Mesothelial cell of epicardium (in vitro differentiated cells): ENCODE data around the gene TMEM30A. TPM values are rescaled to one million over a fixed set of nuclear protein-coding genes. Genes with fewer than 3 reads are reported as not detected.

ENCODE experiments used
- DNase-seq, 2 experiments: peaks; one replicate each; pipeline ENCODE4 v3.0.0; 2021; ENCODE audit warnings: low spot score in 2 of 2; ENCODE audit not compliant: unreplicated experiment in 2 of 2
- H3K27ac Mint-ChIP-seq: 2 replicates; pipeline ENCODE4 v1.8.0; 2021; ENCODE audit warnings: mixed read lengths
- H3K27me3 Mint-ChIP-seq: 2 replicates; pipeline ENCODE4 v1.8.0; 2021; ENCODE audit warnings: low read depth, mixed read lengths
- H3K36me3 Mint-ChIP-seq: 2 replicates; pipeline ENCODE4 v1.8.0; 2021; ENCODE audit warnings: mixed read lengths
- H3K4me1 Mint-ChIP-seq: 2 replicates; pipeline ENCODE4 v1.8.0; 2021; ENCODE audit warnings: mixed read lengths
- H3K4me3 Mint-ChIP-seq: 2 replicates; pipeline ENCODE4 v1.8.0; 2021; ENCODE audit warnings: mild to moderate bottlenecking, moderate library complexity, mixed read lengths
- H3K9me3 Mint-ChIP-seq: 2 replicates; pipeline ENCODE4 v1.8.0; 2021; ENCODE audit warnings: mixed read lengths
- CTCF ChIP-seq: fragments of 200-600 bp; sonication (generic); IDR thresholded peaks from one replicate; pipeline ENCODE4 v1.5.0; 2021; ENCODE audit warnings: antibody characterized with exemption; ENCODE audit not compliant: unreplicated experiment
- total RNA-seq: library from RNA; stranded (reverse); gene quantifications from 3 replicates; pipeline ENCODE4 v1.2.1, GENCODE V29; 2021

The TMEM30A gene
- total RNA-seq, 1 donor from 2014 or later = 87.6 TPM

- H3K9me3 Mint-ChIP-seq = no peaks in the 10 kb centered on the region
- no peaks in the 10 kb centered on the region for H3K27me3 Mint-ChIP-seq
- no peak for TF ChIP-seq CTCF
- DNase-seq = no peak
- no peak overlapping the region for H3K4me3 Mint-ChIP-seq
- peaks cover 10% of the 10 kb centered on the region for H3K36me3 Mint-ChIP-seq
- H3K4me1 Mint-ChIP-seq = peaks cover 21% of the 10 kb centered on the region
- H3K27ac Mint-ChIP-seq = peak overlapping the region; percentile 48
Observed at GRCh38 chr6:75263401-75263750, 21.2 kb downstream of the TMEM30A start.

GRCh38 chr6:75262716-75263400, 21.7 kb downstream of the TMEM30A start:
- H3K27me3 Mint-ChIP-seq = no peaks in the 10 kb centered on the region
- H3K4me3 Mint-ChIP-seq = no peak overlapping the region
- DNase-seq = no peak
- no peak for TF ChIP-seq CTCF
- H3K9me3 Mint-ChIP-seq = no peaks in the 10 kb centered on the region
- H3K36me3 Mint-ChIP-seq = peaks cover 11% of the 10 kb centered on the region
- peaks cover 20% of the 10 kb centered on the region for H3K4me1 Mint-ChIP-seq
- peak overlapping the region; percentile 48 for H3K27ac Mint-ChIP-seq

- H3K9me3 Mint-ChIP-seq = no peaks in the 10 kb centered on the region
- TF ChIP-seq CTCF = no peak
- H3K36me3 Mint-ChIP-seq = peaks cover 16% of the 10 kb centered on the region
- DNase-seq = no peak
- peaks cover 25% of the 10 kb centered on the region for H3K4me1 Mint-ChIP-seq
- H3K27ac Mint-ChIP-seq = no peak overlapping the region
- H3K4me3 Mint-ChIP-seq = no peak overlapping the region
- no peaks in the 10 kb centered on the region for H3K27me3 Mint-ChIP-seq
Observed at GRCh38 chr6:75261299-75261698, 23.3 kb downstream of the TMEM30A start.

GRCh38 chr6:75257343-75258087, 27.1 kb downstream of the TMEM30A start:
- peak overlapping the region; percentile 14 for H3K27ac Mint-ChIP-seq
- H3K9me3 Mint-ChIP-seq = no peaks in the 10 kb centered on the region
- peaks cover 27% of the 10 kb centered on the region for H3K36me3 Mint-ChIP-seq
- H3K4me3 Mint-ChIP-seq = no peak overlapping the region
- no peak for DNase-seq
- no peaks in the 10 kb centered on the region for H3K27me3 Mint-ChIP-seq
- H3K4me1 Mint-ChIP-seq = peaks cover 22% of the 10 kb centered on the region
- no peak for TF ChIP-seq CTCF

GRCh38 chr6:75250552-75250951, 34.0 kb downstream of the TMEM30A start:
- H3K4me3 Mint-ChIP-seq = no peak overlapping the region
- no peak overlapping the region for H3K27ac Mint-ChIP-seq
- peaks cover 5% of the 10 kb centered on the region for H3K36me3 Mint-ChIP-seq
- no peaks in the 10 kb centered on the region for H3K27me3 Mint-ChIP-seq
- no peak for DNase-seq
- no peak for TF ChIP-seq CTCF
- peaks cover under 1% of the 10 kb centered on the region for H3K4me1 Mint-ChIP-seq
- no peaks in the 10 kb centered on the region for H3K9me3 Mint-ChIP-seq
